Uterus (tissue), 2 donors: ENCODE results near the gene PRKCG.

ENCODE experiments used
- CTCF ChIP-seq, 4 experiments: fragments of 200-600 bp in 2 of 4; fragments of 450-650 bp in 2 of 4; sonication (generic) in 2 of 4; IDR thresholded peaks; one replicate each; pipeline ENCODE4 v1.5.1; 2016 to 2019; ENCODE audit warnings: antibody characterized with exemption in 4 of 4, mild to moderate bottlenecking in 2 of 4, moderate library complexity in 1 of 4
- POLR2A ChIP-seq, 2 donors: fragments of 450-650 bp; IDR thresholded peaks; one replicate each; pipeline ENCODE4 v1.6.1; 2016; ENCODE audit warnings: antibody characterized with exemption in 2 of 2, mild to moderate bottlenecking in 1 of 2, moderate library complexity in 1 of 2

GRCh38 chr19:53874606-53874990, 7.4 kb upstream of the PRKCG start:
- TF ChIP-seq CTCF (IDR thresholded peaks at IDR 0.05) (no peak), POLR2A (IDR thresholded peaks at IDR 0.05) (no peak)
